Stimulated activated CD4-positive, alpha-beta T cell treated with anti-CD3 and anti-CD28 coated beads, TNF-alpha, amount 100 ng/mL, for 4 hours (primary cell): ENCODE measurements around the gene RDX.
"Not testable (repeated sequence)": the region's sequence is repeated elsewhere in the genome, so short reads cannot be mapped to it uniquely, and the experiment has no call there.

Experiments
- DNase-seq, 3 experiments: peaks; one replicate each; pipeline ENCODE4 v3.0.0-alpha.2; 2020; ENCODE audit warnings: low read depth in 3 of 3

RDX gene

DNA sequence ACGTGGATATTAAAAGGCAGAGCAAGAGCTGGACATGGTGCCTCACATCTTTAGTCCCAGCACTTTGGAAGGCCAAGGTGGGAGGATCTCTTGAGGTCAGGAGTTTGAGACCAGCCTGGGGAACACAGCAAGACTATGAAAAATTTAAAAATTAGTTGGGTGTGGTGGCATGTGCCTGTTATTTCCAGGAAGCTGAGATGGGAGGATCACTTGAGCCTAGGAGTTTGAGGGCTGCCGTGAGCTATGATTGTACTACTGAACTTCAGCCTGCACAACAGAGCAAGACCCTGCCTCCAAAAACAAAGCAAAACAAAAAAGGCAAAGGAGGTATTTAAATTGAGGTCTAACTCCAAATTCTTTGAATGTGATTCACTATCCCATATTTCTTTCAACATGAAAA is 23.5 kb downstream of the RDX start:
- DNase-seq: no peak

- no peak for DNase-seq
Observed at GRCh38 chr11:110269996-110270395, 26.4 kb downstream of the RDX start.

DNA sequence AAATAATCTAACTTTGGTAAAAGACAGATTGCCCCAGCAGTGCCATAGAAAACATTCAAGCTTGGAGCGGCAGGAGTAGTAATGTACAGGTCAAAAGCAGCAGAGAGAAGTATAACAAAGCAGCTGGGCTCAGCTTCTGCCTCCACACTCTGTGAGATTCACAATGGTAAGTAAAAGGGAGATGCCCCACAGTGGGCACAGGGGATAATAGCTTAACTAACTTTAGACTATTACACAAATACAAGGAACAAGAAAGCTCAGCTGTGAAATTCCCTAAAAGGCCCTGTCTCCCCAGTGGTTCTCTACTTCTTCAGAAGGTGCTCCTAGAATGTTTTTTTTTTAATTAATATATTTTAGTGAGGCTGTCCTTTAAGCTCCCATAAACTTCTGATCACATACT is 28.0 kb downstream of the RDX start:
- no peak for DNase-seq

GRCh38 chr11:110262072-110262403 is 34.4 kb downstream of the RDX start:
- no peak for DNase-seq

- no peak for DNase-seq
Observed at GRCh38 chr11:110261195-110262071, 35.0 kb downstream of the RDX start.

GRCh38 chr11:110253525-110253924 is 42.9 kb downstream of the RDX start:
- no peak for DNase-seq

- DNase-seq: no peak
Observed at GRCh38 chr11:110251836-110252235, 44.6 kb downstream of the RDX start.

DNA sequence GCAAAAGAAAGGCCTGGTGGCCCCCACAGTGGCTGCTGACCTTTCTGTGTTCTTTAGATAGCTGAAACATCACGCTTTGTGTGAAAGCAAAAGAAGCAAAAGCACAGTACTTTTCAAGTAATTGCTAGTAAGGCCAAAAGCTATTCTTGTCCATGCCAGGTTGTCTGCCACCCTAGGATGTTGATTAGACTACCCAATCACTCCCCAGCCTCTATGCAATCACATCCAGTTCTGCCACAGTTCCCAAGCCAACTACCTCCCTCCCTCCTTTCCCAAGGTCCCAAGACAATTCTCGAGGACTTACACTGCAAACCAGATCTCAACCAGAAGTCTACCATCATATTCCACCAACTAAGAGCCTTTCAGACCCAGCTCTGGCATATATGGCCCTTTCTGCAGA is 46.2 kb downstream of the RDX start:
- no peak for DNase-seq

- DNase-seq: no peak
Observed at GRCh38 chr11:110249766-110250165, 46.6 kb downstream of the RDX start.

GRCh38 chr11:110249066-110249465 is 47.3 kb downstream of the RDX start:
- no peak for DNase-seq

GRCh38 chr11:110243791-110244190 is 52.6 kb downstream of the RDX start:
- no peak for DNase-seq

DNA sequence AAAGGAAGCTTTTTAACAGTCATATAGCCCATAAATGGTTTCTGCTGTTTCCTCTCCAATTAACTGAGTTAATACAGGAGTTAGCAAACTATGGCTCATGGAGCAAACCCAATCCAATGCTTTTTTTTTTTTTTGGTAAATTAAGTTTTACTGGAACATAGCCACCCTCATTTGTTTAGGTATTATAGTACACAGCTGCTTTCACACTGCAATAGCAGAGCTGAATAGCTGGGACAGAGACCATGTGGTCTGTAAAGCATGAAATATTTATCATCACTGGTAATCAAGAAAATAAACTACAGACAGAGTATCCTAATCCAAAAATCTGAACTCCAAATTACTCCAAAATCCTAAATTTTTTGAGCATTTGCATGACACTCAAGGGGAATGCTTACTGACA is 53.7 kb downstream of the RDX start:
- no peak for DNase-seq

DNA sequence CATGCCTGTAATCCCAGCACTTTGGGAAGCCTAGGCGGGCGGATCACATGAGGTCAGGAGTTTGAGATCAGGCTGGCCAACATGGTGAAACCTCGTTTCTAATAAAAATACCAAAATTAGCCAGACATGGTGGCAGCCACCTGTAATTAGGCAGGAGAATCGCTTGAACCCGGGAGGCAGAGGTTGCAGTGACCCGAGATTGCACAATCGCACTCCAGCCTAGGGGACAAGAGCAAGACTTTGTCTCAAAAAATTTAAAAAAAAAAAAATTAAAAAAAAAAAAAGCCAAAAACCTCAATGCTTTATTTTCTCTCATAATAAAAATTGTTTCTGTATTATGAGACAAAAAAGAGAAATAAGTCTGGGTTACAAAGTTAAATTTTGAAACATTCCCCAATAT is 54.2 kb downstream of the RDX start:
- no peak for DNase-seq

DNA sequence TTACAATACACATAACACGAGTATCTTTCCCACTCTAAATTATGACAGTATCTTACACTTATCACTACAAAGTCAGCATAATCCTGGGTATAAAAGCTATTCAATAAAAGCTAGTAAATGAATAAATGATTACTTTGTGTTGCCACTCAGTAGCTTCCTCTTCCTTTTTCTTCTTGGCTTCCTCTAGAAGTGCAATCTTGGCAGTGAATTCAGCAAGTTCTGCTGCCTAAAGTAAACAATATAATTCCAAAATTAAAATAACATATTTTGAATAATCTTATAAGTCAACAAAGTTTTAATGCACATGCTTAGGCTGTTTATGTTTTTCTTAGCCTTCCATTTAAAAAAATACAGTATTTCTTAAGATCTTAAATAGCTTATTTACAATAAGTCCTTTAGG is 60.4 kb downstream of the RDX start:
- DNase-seq: no peak

GRCh38 chr11:110230377-110230776 is 66.0 kb downstream of the RDX start:
- DNase-seq: no peak

DNA sequence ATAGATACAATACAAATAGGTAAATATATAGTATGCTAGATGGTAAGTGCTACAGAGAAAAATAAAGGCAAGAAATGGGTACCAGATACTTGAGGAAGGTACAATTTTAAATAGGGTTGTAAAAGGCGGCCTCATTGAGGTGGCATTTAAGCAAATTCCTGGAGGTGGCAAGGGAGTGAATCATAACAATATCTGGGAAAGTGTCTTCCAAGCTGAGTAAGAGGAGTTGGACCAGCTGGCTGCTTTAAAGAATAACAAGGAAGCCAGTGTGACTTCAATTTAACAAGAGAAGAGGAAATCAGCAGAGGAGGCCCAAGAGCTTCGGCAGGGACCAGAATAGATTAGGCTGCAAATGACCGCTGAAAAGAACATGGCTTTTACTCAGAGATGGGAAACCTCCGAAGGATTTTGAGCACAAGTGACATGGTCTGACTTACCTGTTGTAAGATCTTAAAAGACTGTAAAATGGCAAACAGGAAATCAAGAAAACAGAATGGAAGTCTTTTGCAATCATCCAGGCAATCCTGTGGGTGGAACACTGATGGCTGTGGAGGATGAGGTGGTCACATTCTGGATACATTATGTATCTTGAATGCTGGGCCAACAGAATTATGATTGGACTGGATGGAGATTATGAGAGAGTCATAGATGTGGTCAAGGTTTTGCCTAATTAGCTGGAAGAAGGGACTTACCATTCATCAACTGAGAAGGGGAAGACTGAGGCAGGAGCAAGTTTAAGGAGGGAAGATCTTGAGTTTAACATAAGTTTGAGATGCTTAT is 77.2 kb downstream of the RDX start:
- DNase-seq: no peak

DNA sequence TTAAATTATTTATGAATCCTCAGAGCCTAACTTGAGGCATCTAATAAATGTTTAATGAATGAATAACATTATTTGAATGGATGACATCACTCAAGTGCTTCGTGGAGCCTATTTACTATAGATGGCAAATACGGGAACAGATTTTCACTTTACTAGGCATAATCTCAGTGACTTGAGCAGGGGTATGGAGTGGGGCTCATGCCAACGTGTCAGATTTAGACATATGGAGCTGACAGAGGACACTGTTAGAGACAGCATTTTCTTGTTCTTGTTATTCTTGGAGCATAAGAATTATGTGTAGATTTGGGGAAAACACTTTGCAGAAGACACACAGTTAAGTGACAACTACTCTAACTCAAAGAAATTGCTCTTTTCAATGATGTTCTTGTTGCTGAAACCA is 78.5 kb downstream of the RDX start:
- DNase-seq: no peak

DNA sequence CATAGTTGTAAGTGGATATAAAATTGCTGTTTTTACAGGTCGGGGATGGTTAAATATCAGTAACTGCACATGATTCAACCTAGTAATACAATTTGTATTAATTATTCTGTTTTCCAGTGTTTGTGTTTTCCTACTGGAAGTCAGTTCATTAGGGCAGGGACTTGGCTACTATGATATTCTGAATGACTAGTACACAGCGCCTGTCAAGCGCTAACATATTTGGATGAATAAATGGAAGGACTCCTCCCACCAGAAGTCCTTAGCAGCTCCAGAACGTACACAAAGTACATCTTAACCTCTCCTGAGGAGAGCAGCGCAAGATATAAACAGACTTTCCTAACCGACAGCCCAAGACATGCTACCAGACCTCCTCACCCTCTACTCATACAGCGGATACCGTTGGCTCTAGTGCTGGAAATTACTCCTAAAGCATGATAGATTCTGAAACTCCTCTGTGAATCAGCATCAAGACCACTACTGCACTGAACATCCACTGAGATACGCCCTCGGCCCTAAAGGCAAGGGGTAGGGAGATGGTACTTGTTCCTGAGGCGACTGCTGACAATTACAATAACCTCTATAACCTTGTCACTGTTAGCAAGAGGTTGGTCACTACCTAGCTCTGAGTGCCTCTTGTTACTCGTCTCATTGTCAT is 79.1 kb downstream of the RDX start:
- no peak for DNase-seq

DNA sequence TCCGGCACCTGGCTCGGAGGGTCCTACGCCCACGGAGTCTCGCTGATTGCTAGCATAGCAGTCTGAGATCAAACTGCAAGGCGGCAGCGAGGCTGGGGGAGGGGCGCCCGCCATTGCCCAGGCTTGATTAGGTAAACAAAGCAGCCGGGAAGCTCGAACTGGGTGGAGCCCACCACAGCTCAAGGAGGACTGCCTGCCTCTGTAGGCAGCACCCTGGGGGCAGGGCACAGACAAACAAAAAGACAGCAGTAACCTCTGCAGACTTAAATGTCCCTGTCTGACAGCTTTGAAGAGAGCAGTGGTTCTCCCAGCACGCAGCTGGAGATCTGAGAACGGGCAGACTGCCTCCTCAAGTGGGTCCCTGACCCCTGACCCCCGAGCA is 87.1 kb downstream of the RDX start:
- not testable (repeated sequence) for DNase-seq

GRCh38 chr11:110208678-110209312 is 87.6 kb downstream of the RDX start:
- DNase-seq: not testable (repeated sequence)

DNA sequence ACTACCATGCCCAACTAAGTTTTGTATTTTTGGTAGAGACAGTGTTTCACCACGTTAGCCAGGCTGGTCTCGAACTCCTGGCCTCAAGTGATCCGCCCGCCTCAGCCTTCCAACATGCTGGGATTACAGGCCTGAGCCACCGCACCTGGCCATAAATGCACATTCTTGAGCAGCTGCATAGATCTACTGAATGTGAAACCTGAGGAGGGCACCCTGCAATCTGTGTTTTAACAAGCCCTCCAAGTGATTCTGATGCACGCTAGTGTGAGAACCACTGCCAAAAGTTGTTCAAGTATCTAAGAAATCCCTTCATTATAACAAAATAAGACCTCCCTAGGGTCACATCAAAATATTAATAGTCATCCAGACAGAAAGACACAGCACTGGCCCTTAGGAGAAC is 89.3 kb downstream of the RDX start:
- DNase-seq: no peak

- DNase-seq: no peak
Observed at GRCh38 chr11:110200836-110201235, 95.6 kb downstream of the RDX start.
